ENCODE results near the gene HEXA. TPM values are rescaled to one million over a fixed set of nuclear protein-coding genes. Genes with fewer than 3 reads are reported as not detected.

Gene HEXA
- 148 and 180 TPM in 2 replicates for polyA plus RNA-seq (2011; rRNA removed)
- 84.9 and 95.8 TPM in 2 replicates for polyA plus RNA-seq (2012; cell fraction: cytosol; rRNA removed)
- polyA plus RNA-seq (2012; cell fraction: nucleus; rRNA removed) = 183 and 216 TPM in 2 replicates
- 104 to 112 TPM (median 106 TPM) in 3 replicates for polyA plus RNA-seq (2017; fragmentation: RNase III; extraction: RNeasy Plus Mini Kit Qiagen cat#74134 plus additional on column Dnase treatment)
- 87.7 and 107 TPM in 2 replicates for polyA minus RNA-seq (2011; rRNA and poly(A)+ RNA removed)

DNA sequence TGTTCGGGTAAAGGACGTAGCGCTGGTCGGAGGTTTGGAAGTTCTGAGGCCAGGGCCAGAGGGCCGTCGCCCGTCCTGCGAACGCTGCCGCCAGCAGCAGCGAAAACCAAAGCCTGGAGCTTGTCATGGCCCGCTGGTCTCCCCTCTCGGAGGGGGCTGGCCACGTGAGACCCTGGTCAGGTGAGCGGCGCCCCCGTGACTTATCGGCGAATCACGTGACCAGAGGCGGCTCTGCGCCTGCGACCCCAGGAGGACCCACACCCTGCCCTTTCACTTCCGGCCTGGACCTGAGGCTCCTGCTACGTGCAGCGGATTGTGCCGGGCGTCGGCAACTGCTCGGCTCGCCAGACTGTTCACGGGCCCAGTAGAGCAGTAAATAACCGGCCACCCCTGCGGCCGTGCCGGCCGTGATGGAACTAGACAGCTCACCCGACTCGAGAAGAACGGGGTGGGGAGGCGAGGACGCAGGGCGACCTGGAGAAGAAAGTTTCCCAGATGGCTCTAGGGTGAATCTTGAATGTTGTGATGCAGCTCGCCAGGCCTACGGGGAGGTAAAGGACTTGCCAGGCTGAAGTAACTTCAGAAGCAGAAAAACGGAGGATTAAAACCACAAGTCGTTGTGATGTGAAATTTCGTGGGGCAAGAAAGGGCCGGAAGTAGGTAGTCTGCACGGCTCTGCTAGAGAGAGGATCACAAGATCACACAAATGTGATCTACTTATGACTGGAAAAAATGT, at the start of gene HEXA:
Gene HEXA (minus strand): TSS at position 169 of the 736 bp plus-strand sequence. CDS start 42 bp downstream, at position 127.
- Histone ChIP-seq H3K27ac (peak within 1 kb of the TSS; percentile 86 to 91), H3K9me3 (no peaks in the 10 kb centered on the region), H3K4me2 (peak within 1 kb of the TSS; percentile 86), H3K4me3 (peak within 1 kb of the TSS; percentile 77), H3K4me1 (peaks cover 18% of the 10 kb centered on the region)
- WGBS (ENCODE audit: missing lambda C conversion rate) = under 1% methylated on average over 40 of the region's 50 CpGs
- FAIRE-seq (no peak), DNase-seq (ENCODE audit: low read depth in 1 of 2, low spot score in 1 of 2) (peak; percentile 94 to 99), ATAC-seq (peak; percentile 92 to 96)
- ChIA-PET CTCF (interaction anchor here (0.6 to 1.1 kb wide), 2 partner anchors 64 to 86 kb away, joined by 3 to 4 read pairs; no protein-coding TSS in a partner anchor), POLR2A (interaction anchor here (0.6 to 2.4 kb wide), 12 partner anchors 8 to 310 kb away, joined by 3 to 16 read pairs (median 3); partner anchors contain the start of genes ARIH1, BBS4 and HIGD2B)
- TF ChIP-seq FOXS1 (CRISPR knock-in tag; IDR thresholded peaks at IDR 0.05) (no peak), TFCP2L1 (CRISPR knock-in tag; IDR thresholded peaks at IDR 0.05) (peak; percentile 75; the same call in 1 of the 2 replicates), BCL3 (IDR thresholded peaks at IDR 0.05) (peak; percentile 94), CHD4 (IDR thresholded peaks at IDR 0.05; ENCODE audit: borderline replicate concordance) (no peak), HEYL (CRISPR knock-in tag; IDR thresholded peaks at IDR 0.05) (no peak), HOXB5 (CRISPR knock-in tag; IDR thresholded peaks at IDR 0.05) (peak; percentile 80; the same call in 1 of the 2 replicates), ZFP36 (IDR thresholded peaks at IDR 0.05; ENCODE audit: borderline replicate concordance, partially characterized antibody) (no peak), FOSB (CRISPR knock-in tag; IDR thresholded peaks at IDR 0.05) (no peak), JUNB (IDR thresholded peaks at IDR 0.05) (no peak), FOSL2 (IDR thresholded peaks at IDR 0.05) (no peak), FOSL2 (CRISPR knock-in tag; IDR thresholded peaks at IDR 0.05) (peak; percentile 75), EHMT2 (IDR thresholded peaks at IDR 0.05; ENCODE audit: low read depth) (no peak), RFX5 (IDR thresholded peaks at IDR 0.05) (no peak), HOXA7 (CRISPR knock-in tag; IDR thresholded peaks at IDR 0.05) (no peak), RARB (CRISPR knock-in tag; IDR thresholded peaks at IDR 0.05) (no peak), RAD21 (conservative IDR thresholded peaks at IDR 0.05 in 1 of 2, IDR thresholded peaks at IDR 0.05 in 1 of 2) (peak; percentile 12 to 29; a peak in 2 of 5 replicates), HOXB13 (CRISPR knock-in tag; IDR thresholded peaks at IDR 0.05; ENCODE audit: low read depth) (peak; percentile 57), CBX2 (IDR thresholded peaks at IDR 0.05; ENCODE audit: borderline replicate concordance, low read depth) (no peak), USF2 (IDR thresholded peaks at IDR 0.05) (peak; percentile 100), HDAC2 (IDR thresholded peaks at IDR 0.05) (peak; percentile 91; the same call in 1 of the 2 replicates), CBX8 (IDR thresholded peaks at IDR 0.05) (no peak), NR3C1 (IDR thresholded peaks at IDR 0.05) (no peak), GATA3 (IDR thresholded peaks at IDR 0.05; ENCODE audit: borderline replicate concordance) (peak; percentile 67), NPAS2 (CRISPR knock-in tag; IDR thresholded peaks at IDR 0.05; ENCODE audit: borderline replicate concordance) (peak; percentile 92), KDM5A (IDR thresholded peaks at IDR 0.05) (peak; percentile 96), CEBPB (IDR thresholded peaks at IDR 0.05) (no peak), HES2 (IDR thresholded peaks at IDR 0.05) (no peak), KDM1A (IDR thresholded peaks at IDR 0.05; ENCODE audit: low read depth) (no peak), MAZ (IDR thresholded peaks at IDR 0.05; ENCODE audit: borderline replicate concordance, low read depth, low read length) (peak; percentile 99), ESRRA (IDR thresholded peaks at IDR 0.05; ENCODE audit: borderline replicate concordance, low read length) (no peak), MYC (IDR thresholded peaks at IDR 0.05; ENCODE audit: borderline replicate concordance, low read length) (peak; percentile 87), POLR2A (IDR thresholded peaks at IDR 0.05; ENCODE audit: low read length) (peak; percentile 94), BHLHE40 (IDR thresholded peaks at IDR 0.05; ENCODE audit: low read depth, low read length) (peak; percentile 85; the same call in 1 of the 2 replicates), RCOR1 (IDR thresholded peaks at IDR 0.05; ENCODE audit: low read depth, low read length) (no peak), EP300 (IDR thresholded peaks at IDR 0.05) (peak in 1 of 2 experiments; percentile 32; a peak in 1 of 5 replicates)
- TF ChIP-seq, protein P1, sequence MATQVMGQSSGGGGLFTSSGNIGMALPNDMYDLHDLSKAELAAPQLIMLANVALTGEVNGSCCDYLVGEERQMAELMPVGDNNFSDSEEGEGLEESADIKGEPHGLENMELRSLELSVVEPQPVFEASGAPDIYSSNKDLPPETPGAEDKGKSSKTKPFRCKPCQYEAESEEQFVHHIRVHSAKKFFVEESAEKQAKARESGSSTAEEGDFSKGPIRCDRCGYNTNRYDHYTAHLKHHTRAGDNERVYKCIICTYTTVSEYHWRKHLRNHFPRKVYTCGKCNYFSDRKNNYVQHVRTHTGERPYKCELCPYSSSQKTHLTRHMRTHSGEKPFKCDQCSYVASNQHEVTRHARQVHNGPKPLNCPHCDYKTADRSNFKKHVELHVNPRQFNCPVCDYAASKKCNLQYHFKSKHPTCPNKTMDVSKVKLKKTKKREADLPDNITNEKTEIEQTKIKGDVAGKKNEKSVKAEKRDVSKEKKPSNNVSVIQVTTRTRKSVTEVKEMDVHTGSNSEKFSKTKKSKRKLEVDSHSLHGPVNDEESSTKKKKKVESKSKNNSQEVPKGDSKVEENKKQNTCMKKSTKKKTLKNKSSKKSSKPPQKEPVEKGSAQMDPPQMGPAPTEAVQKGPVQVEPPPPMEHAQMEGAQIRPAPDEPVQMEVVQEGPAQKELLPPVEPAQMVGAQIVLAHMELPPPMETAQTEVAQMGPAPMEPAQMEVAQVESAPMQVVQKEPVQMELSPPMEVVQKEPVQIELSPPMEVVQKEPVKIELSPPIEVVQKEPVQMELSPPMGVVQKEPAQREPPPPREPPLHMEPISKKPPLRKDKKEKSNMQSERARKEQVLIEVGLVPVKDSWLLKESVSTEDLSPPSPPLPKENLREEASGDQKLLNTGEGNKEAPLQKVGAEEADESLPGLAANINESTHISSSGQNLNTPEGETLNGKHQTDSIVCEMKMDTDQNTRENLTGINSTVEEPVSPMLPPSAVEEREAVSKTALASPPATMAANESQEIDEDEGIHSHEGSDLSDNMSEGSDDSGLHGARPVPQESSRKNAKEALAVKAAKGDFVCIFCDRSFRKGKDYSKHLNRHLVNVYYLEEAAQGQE (IDR thresholded peaks at IDR 0.05) = peak; percentile 61
- TF ChIP-seq, protein P2, sequence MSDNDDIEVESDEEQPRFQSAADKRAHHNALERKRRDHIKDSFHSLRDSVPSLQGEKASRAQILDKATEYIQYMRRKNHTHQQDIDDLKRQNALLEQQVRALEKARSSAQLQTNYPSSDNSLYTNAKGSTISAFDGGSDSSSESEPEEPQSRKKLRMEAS (IDR thresholded peaks at IDR 0.05) = peak; percentile 98

Measured in A549 (cell line).